ENCODE results near the gene RUNX1. TPM values are rescaled to one million over a fixed set of nuclear protein-coding genes. Genes with fewer than 3 reads are reported as not detected.

Gene RUNX1
- total RNA-seq, 4 donors from 2014 or later, result 16.2 to 34.6 (median 26.4) TPM

- TF ChIP-seq CTCF (IDR thresholded peaks at IDR 0.05; ENCODE audit: low read depth), result no peak
Observed at GRCh38 chr21:34911360-34911759, 137.7 kb downstream of the RUNX1 start.

GRCh38 chr21:34910396-34910795 is 138.7 kb downstream of the RUNX1 start:
- TF ChIP-seq CTCF (IDR thresholded peaks at IDR 0.05; ENCODE audit: low read depth), result no peak

- no peak for TF ChIP-seq CTCF (IDR thresholded peaks at IDR 0.05; ENCODE audit: low read depth)
Observed at GRCh38 chr21:34909492-34910292, 139.4 kb downstream of the RUNX1 start.

- TF ChIP-seq CTCF (IDR thresholded peaks at IDR 0.05; ENCODE audit: low read depth), result no peak
Observed at GRCh38 chr21:34908419-34909055, 140.6 kb downstream of the RUNX1 start.

GRCh38 chr21:34907461-34908418 is 141.4 kb downstream of the RUNX1 start:
- no peak for TF ChIP-seq CTCF (IDR thresholded peaks at IDR 0.05; ENCODE audit: low read depth)

GRCh38 chr21:34906401-34906800 is 142.7 kb downstream of the RUNX1 start:
- TF ChIP-seq CTCF (IDR thresholded peaks at IDR 0.05; ENCODE audit: low read depth), result no peak

- no peak for TF ChIP-seq CTCF (IDR thresholded peaks at IDR 0.05; ENCODE audit: low read depth)
Observed at GRCh38 chr21:34905218-34905537, 143.9 kb downstream of the RUNX1 start.

Measured in subcutaneous adipose tissue (tissue), 4 donors.